Cortex of kidney (tissue), 1 donor: ENCODE measurements around the gene PROM1.

Source experiments
- DNase-seq: peaks from one replicate; lab custom pipeline; 2025; lab: John Stamatoyannopoulos, UW

PROM1 gene

GRCh38 chr4:16065066-16065465 lies 18.8 kb downstream of the PROM1 start:
- DNase-seq = no peak

- DNase-seq = no peak
Observed at GRCh38 chr4:16062601-16063000, 21.2 kb downstream of the PROM1 start.

GRCh38 chr4:16056681-16057385 lies 27.0 kb downstream of the PROM1 start:
- no peak for DNase-seq

GRCh38 chr4:16055873-16056272 lies 27.9 kb downstream of the PROM1 start:
- no peak for DNase-seq

GRCh38 chr4:16055471-16055870 lies 28.4 kb downstream of the PROM1 start:
- DNase-seq = no peak

GRCh38 chr4:16052939-16053338 lies 30.9 kb downstream of the PROM1 start:
- no peak for DNase-seq

- no peak for DNase-seq
Observed at GRCh38 chr4:16051980-16052379, 31.8 kb downstream of the PROM1 start.

- DNase-seq = no peak
Observed at GRCh38 chr4:16051132-16051531, 32.7 kb downstream of the PROM1 start.

- no peak for DNase-seq
Observed at GRCh38 chr4:16050669-16051068, 33.2 kb downstream of the PROM1 start.

- DNase-seq = no peak
Observed at GRCh38 chr4:16048619-16049419, 35.0 kb downstream of the PROM1 start.

GRCh38 chr4:16045687-16046086 lies 38.1 kb downstream of the PROM1 start:
- DNase-seq = no peak

- DNase-seq = no peak
Observed at GRCh38 chr4:16043642-16044498, 40.0 kb downstream of the PROM1 start.

GRCh38 chr4:16039139-16039538 lies 44.7 kb downstream of the PROM1 start:
- DNase-seq = no peak

- no peak for DNase-seq
Observed at GRCh38 chr4:16037901-16038300, 45.9 kb downstream of the PROM1 start.

GRCh38 chr4:16035843-16036242 lies 48.0 kb downstream of the PROM1 start:
- no peak for DNase-seq

- no peak for DNase-seq
Observed at GRCh38 chr4:16034010-16034748, 49.6 kb downstream of the PROM1 start.

- no peak for DNase-seq
Observed at GRCh38 chr4:16032396-16032770, 51.4 kb downstream of the PROM1 start.

GRCh38 chr4:16031546-16032395 lies 52.1 kb downstream of the PROM1 start:
- DNase-seq = no peak

- DNase-seq = no peak
Observed at GRCh38 chr4:16029886-16030285, 53.9 kb downstream of the PROM1 start.

- DNase-seq = no peak
Observed at GRCh38 chr4:16029262-16029661, 54.6 kb downstream of the PROM1 start.

GRCh38 chr4:16027626-16028025 lies 56.2 kb downstream of the PROM1 start:
- no peak for DNase-seq
